ENCODE data around the gene MRPL17. TPM values are rescaled to one million over a fixed set of nuclear protein-coding genes. Genes with fewer than 3 reads are reported as not detected.

The MRPL17 gene
- total RNA-seq, 1 experiment from 2014 or later: 77.2 TPM

GRCh38 chr11:6664551-6664950 is 18.6 kb downstream of the MRPL17 start:
- DNase-seq: no peak
- Histone ChIP-seq H3K36me3 (no peaks in the 10 kb centered on the region), H3K9me3 (no peaks in the 10 kb centered on the region), H3K4me3 (no peak overlapping the region), H3K27me3 (no peaks in the 10 kb centered on the region)

GRCh38 chr11:6663794-6664469 is 19.2 kb downstream of the MRPL17 start:
- Histone ChIP-seq H3K9me3 (no peaks in the 10 kb centered on the region), H3K36me3 (no peaks in the 10 kb centered on the region), H3K4me3 (no peak overlapping the region), H3K27me3 (no peaks in the 10 kb centered on the region)
- no peak for DNase-seq

- Histone ChIP-seq H3K9me3 (no peaks in the 10 kb centered on the region), H3K36me3 (no peaks in the 10 kb centered on the region), H3K4me3 (no peak overlapping the region), H3K27me3 (no peaks in the 10 kb centered on the region)
- no peak for DNase-seq
Observed at GRCh38 chr11:6660712-6661111, 22.4 kb downstream of the MRPL17 start.

DNA sequence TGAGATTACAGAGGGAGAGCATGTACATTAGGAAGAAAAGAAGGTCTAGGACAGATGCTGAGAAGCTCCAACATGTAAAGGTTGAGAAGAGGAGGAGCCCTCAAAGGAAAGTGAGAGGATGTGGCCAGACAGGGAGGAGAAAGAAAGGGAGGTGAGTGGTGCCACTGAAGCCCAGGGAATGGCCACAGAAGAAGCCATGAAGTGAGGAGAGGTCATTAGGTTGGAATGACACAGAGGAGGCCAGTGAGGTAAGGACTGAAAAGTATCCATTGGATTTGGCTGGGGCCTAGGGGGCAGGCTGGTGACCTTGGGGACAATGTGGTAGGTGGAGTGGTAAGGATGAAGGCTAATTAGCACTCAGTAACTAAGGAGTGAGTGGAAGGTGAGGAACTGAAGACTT is 24.5 kb downstream of the MRPL17 start:
- no peaks in the 10 kb centered on the region for H3K9me3 ChIP-seq
- DNase-seq: no peak
- H3K36me3 ChIP-seq: no peaks in the 10 kb centered on the region
- H3K4me3 ChIP-seq: no peak overlapping the region
- no peaks in the 10 kb centered on the region for H3K27me3 ChIP-seq

GRCh38 chr11:6657346-6657745 is 25.8 kb downstream of the MRPL17 start:
- DNase-seq: peak; percentile 39
- Histone ChIP-seq H3K36me3 (no peaks in the 10 kb centered on the region), H3K9me3 (no peaks in the 10 kb centered on the region), H3K4me3 (no peak overlapping the region), H3K27me3 (no peaks in the 10 kb centered on the region)

GRCh38 chr11:6656936-6657335 is 26.2 kb downstream of the MRPL17 start:
- no peak for DNase-seq
- Histone ChIP-seq H3K4me3 (no peak overlapping the region), H3K36me3 (no peaks in the 10 kb centered on the region), H3K27me3 (no peaks in the 10 kb centered on the region), H3K9me3 (no peaks in the 10 kb centered on the region)

DNA sequence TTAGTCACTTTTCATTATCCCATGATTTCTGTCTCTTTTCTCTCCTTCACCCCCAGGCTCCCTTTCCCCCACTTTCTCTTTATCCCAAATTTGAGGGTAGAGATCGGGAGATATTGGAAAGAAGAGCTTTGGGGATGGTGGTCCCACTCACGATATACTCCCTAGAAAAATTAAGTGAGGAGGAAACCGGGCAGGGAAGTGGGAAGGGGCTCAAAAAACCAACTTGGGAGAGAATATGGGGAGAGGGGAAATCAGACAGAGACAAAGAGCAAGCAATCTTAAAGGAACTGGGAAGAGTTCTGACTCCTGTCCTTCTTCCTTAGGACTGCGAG is 26.6 kb downstream of the MRPL17 start:
- H3K36me3 ChIP-seq: no peaks in the 10 kb centered on the region
- no peak for DNase-seq
- H3K27me3 ChIP-seq: no peaks in the 10 kb centered on the region
- H3K4me3 ChIP-seq: no peak overlapping the region
- no peaks in the 10 kb centered on the region for H3K9me3 ChIP-seq

GRCh38 chr11:6655790-6656583 is 27.2 kb downstream of the MRPL17 start, which contains the start of gene DCHS1:
TSS of gene DCHS1 (minus strand) at chr11:6655809. CDS start at chr11:6641613, 14,196 bp downstream.
- Histone ChIP-seq H3K4me3 (peak within 1 kb of the TSS; percentile 46), H3K27me3 (no peaks in the 10 kb centered on the region), H3K9me3 (no peaks in the 10 kb centered on the region), H3K36me3 (no peaks in the 10 kb centered on the region)
- peak; percentile 40 for DNase-seq

DNA sequence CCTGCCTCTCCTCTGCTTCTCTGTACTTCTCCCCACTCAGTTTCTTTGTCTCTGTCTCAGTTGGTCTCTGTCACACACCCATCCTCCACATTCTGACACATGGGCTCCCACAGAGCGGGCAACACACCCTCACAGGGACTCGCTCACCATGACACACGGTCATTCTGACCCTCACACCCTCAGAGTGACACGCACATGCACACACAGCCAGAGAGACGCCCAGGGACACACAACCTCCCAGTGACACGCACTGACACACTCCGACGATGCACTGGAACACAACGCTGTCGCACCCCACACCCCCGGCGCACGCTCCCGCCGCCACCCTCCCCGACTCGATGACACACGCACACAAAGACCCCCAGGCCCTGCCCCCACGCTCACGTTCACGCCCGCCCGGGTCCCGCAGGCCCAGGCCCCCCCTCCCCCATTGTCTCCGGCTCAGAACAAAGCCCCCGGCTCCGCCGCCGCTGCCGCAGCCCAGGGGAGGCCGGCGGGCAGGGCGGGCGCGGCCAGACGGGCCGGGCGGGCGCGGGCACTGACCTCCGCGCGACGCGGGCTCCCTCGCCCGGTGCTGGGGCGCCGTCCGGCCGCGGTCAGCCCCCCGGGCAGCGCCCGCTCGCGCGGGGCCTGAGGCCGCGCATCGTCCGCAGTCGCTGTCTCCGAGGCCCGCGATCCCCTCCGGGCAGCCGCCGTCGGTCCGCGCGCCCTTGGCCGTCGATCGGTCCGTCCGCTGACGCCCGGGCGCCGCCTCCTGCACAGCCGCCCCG is 27.9 kb downstream of the MRPL17 start:
- no peaks in the 10 kb centered on the region for H3K9me3 ChIP-seq
- peak; percentile 32 for DNase-seq
- peak overlapping the region; percentile 38 for H3K4me3 ChIP-seq
- H3K27me3 ChIP-seq: no peaks in the 10 kb centered on the region
- no peaks in the 10 kb centered on the region for H3K36me3 ChIP-seq

- Histone ChIP-seq H3K4me3 (peak overlapping the region; percentile 38), H3K27me3 (no peaks in the 10 kb centered on the region), H3K36me3 (no peaks in the 10 kb centered on the region), H3K9me3 (no peaks in the 10 kb centered on the region)
- no peak for DNase-seq
Observed at GRCh38 chr11:6654281-6655019, 28.7 kb downstream of the MRPL17 start.

GRCh38 chr11:6653656-6654055 is 29.5 kb downstream of the MRPL17 start:
- no peak for DNase-seq
- H3K9me3 ChIP-seq: no peaks in the 10 kb centered on the region
- no peaks in the 10 kb centered on the region for H3K27me3 ChIP-seq

DNA sequence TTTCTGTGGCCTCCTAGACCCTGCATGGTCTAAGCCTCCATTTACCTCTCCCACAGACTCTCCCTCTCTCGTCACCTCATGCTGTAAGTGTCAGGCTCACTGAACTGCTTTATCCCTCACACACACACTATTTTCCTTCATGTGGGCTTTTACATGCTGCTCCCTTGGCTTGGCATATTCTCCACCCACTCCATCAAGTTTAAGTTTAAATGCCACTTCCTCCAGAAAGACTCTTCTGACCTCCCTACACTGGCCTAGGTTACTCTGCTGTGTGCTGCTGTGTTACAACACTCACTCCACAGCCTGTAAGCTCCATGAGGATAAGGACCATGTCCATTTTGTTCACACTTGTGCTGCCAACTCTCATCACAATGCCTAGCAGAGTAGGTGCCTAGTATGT is 30.0 kb downstream of the MRPL17 start:
- H3K36me3 ChIP-seq: no peaks in the 10 kb centered on the region
- H3K4me3 ChIP-seq: no peak overlapping the region
- no peaks in the 10 kb centered on the region for H3K9me3 ChIP-seq
- H3K27me3 ChIP-seq: no peaks in the 10 kb centered on the region
- DNase-seq: no peak

More at GRCh38 chr11:6653656-6654055, 29.5 kb downstream of the MRPL17 start:
- no peak overlapping the region for H3K4me3 ChIP-seq
- H3K36me3 ChIP-seq: no peaks in the 10 kb centered on the region

DNA sequence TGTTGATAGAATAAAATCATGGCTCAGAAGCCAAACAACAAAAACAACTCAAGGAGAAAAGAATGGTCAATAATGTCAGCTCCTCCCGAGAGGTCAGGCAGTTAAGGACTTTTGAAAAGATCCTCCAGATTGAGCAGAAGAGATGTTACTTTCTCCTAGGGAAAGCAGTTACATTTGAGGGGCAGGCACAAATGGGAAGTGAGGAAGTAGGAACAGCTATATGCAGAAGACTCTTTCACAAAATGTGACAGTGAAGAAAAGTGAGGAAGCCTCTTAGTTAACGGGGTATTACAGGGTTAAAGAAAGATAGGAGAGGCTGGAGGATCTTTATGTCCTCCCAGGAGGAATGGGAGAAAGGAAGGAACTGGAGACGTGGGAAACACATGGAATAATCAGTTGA is 31.0 kb downstream of the MRPL17 start:
- Histone ChIP-seq H3K27me3 (no peaks in the 10 kb centered on the region), H3K9me3 (no peaks in the 10 kb centered on the region), H3K4me3 (no peak overlapping the region), H3K36me3 (no peaks in the 10 kb centered on the region)
- DNase-seq: no peak

DNA sequence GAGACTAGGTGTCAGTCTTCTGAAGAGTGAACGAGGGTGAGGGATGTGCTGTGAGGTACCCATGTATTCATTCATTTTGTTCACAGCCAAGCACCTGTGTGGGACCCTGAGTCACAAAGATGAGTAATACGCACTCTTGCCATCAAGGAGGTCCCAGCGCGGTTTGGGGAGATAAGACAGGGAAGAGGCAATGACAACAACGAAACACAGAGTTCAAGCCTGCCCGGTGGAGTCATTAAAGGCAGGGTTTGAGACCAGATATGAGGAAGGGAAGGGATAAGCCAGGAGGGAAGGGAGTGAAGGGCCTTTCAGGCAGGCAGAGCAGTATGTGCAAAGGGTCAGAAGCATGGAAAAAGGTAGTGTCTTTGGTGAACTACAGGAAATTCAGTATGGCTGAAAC is 32.2 kb downstream of the MRPL17 start:
- Histone ChIP-seq H3K36me3 (no peaks in the 10 kb centered on the region), H3K27me3 (no peaks in the 10 kb centered on the region), H3K4me3 (no peak overlapping the region), H3K9me3 (no peaks in the 10 kb centered on the region)
- DNase-seq: no peak

- H3K27me3 ChIP-seq: no peaks in the 10 kb centered on the region
- no peaks in the 10 kb centered on the region for H3K36me3 ChIP-seq
- H3K9me3 ChIP-seq: no peaks in the 10 kb centered on the region
- no peak for DNase-seq
- no peak overlapping the region for H3K4me3 ChIP-seq
Observed at GRCh38 chr11:6650104-6650503, 33.0 kb downstream of the MRPL17 start.

DNA sequence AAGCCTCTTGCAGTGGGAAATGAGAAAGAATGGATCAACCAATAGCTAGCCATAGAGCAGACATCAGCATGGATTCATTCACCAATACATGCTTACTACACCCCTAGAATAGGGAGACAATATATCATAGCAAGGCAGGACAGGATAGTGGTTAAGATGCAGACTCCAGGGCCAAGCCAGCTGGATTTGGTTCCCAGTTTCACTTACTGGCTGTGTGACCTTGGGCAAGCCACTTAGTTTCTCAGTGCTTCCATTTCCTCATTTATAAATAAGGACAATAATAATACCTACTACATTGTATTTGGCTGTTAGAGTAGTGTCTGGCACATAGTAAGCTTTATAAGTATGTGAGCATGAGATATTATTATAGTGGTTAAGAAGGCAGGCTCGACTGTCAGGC is 34.6 kb downstream of the MRPL17 start:
- no peak for DNase-seq
- no peaks in the 10 kb centered on the region for H3K9me3 ChIP-seq
- H3K36me3 ChIP-seq: no peaks in the 10 kb centered on the region
- no peaks in the 10 kb centered on the region for H3K27me3 ChIP-seq
- H3K4me3 ChIP-seq: no peak overlapping the region

DNA sequence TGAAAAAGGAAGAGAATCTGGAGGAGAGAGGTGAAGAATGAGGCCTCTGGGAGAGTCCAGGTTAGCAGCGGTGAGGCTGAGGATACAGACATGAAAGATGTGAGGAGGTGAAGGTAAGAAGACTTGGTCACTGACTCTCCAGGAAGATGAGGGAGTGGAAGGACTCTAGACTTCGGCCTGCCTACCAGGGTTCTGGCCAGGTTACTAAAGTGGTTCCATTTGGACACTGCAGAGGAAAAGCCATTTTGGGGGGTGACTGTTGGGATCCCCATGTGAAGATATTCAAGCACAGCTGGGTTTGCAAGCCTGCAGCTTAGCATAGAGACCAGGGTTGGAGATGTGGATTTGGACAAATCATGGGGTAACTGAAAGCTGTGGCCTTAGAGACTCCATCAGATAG is 35.3 kb downstream of the MRPL17 start:
- Histone ChIP-seq H3K4me3 (no peak overlapping the region), H3K27me3 (no peaks in the 10 kb centered on the region), H3K36me3 (no peaks in the 10 kb centered on the region), H3K9me3 (no peaks in the 10 kb centered on the region)
- DNase-seq: no peak
